Type B pancreatic cell (in vitro differentiated cells): ENCODE measurements around the gene MOB3A. TPM values are rescaled to one million over a fixed set of nuclear protein-coding genes. Genes with fewer than 3 reads are reported as not detected.

Experiments
- DNase-seq: peaks from one replicate; pipeline ENCODE4 v3.0.0; 2021; ENCODE audit warnings: mixed read lengths; ENCODE audit not compliant: unreplicated experiment; ENCODE audit errors: extremely low spot score
- H3K27ac Mint-ChIP-seq: 2 replicates; pipeline ENCODE4 v1.8.0; 2021; ENCODE audit warnings: mild to moderate bottlenecking, mixed read lengths
- H3K27me3 Mint-ChIP-seq: 2 replicates; pipeline ENCODE4 v1.8.0; 2021; ENCODE audit warnings: mixed read lengths
- H3K36me3 Mint-ChIP-seq: 2 replicates; pipeline ENCODE4 v1.8.0; 2021; ENCODE audit warnings: mixed read lengths
- H3K4me1 Mint-ChIP-seq: one replicate; pipeline ENCODE4 v1.8.0; 2021; ENCODE audit warnings: mixed read lengths; ENCODE audit not compliant: unreplicated experiment
- H3K4me3 Mint-ChIP-seq: 2 replicates; pipeline ENCODE4 v1.8.0; 2021; ENCODE audit warnings: mild to moderate bottlenecking, mixed read lengths
- H3K9me3 Mint-ChIP-seq: 2 replicates; pipeline ENCODE4 v1.8.0; 2021; ENCODE audit warnings: mixed read lengths
- CTCF ChIP-seq: fragments of 200-600 bp; sonication (generic); conservative IDR thresholded peaks from 2 replicates; pipeline ENCODE4 v1.5.0; 2021; ENCODE audit warnings: antibody characterized with exemption, mild to moderate bottlenecking
- total RNA-seq: library from RNA; stranded (reverse); gene quantifications from 2 replicates; pipeline ENCODE4 v1.2.1, GENCODE V29; 2021; ENCODE audit warnings: low replicate concordance

Gene MOB3A
- total RNA-seq, 1 donor from 2014 or later: 34.6 TPM

- no peaks in the 10 kb centered on the region for H3K4me1 Mint-ChIP-seq
- H3K36me3 Mint-ChIP-seq: no peaks in the 10 kb centered on the region
- no peak overlapping the region for H3K27ac Mint-ChIP-seq
- DNase-seq: no peak
- TF ChIP-seq CTCF: no peak
- no peaks in the 10 kb centered on the region for H3K27me3 Mint-ChIP-seq
- no peaks in the 10 kb centered on the region for H3K9me3 Mint-ChIP-seq
- peak overlapping the region; percentile 60 for H3K4me3 Mint-ChIP-seq
Observed at GRCh38 chr19:2042485-2043250, 53.5 kb downstream of the MOB3A start.

- H3K27ac Mint-ChIP-seq: no peak overlapping the region
- H3K4me3 Mint-ChIP-seq: peak overlapping the region; percentile 60
- no peak for TF ChIP-seq CTCF
- H3K9me3 Mint-ChIP-seq: no peaks in the 10 kb centered on the region
- H3K4me1 Mint-ChIP-seq: no peaks in the 10 kb centered on the region
- H3K27me3 Mint-ChIP-seq: no peaks in the 10 kb centered on the region
- H3K36me3 Mint-ChIP-seq: no peaks in the 10 kb centered on the region
- peak; percentile 96 for DNase-seq
Observed at GRCh38 chr19:2041683-2042484, 54.2 kb downstream of the MOB3A start.

- peak overlapping the region; percentile 26 for H3K27ac Mint-ChIP-seq
- H3K9me3 Mint-ChIP-seq: no peaks in the 10 kb centered on the region
- no peaks in the 10 kb centered on the region for H3K27me3 Mint-ChIP-seq
- no peak for TF ChIP-seq CTCF
- H3K36me3 Mint-ChIP-seq: no peaks in the 10 kb centered on the region
- no peak for DNase-seq
- no peaks in the 10 kb centered on the region for H3K4me1 Mint-ChIP-seq
- H3K4me3 Mint-ChIP-seq: no peak overlapping the region
Observed at GRCh38 chr19:2041433-2041682, 54.8 kb downstream of the MOB3A start.

- Mint-ChIP-seq H3K4me3 (no peak overlapping the region), H3K36me3 (no peaks in the 10 kb centered on the region), H3K9me3 (no peaks in the 10 kb centered on the region), H3K27ac (peak overlapping the region; percentile 26), H3K27me3 (no peaks in the 10 kb centered on the region), H3K4me1 (no peaks in the 10 kb centered on the region)
- peak; percentile 66 for DNase-seq
- no peak for TF ChIP-seq CTCF
Observed at GRCh38 chr19:2040647-2041432, 55.3 kb downstream of the MOB3A start.

GRCh38 chr19:2039959-2040646 is 56.0 kb downstream of the MOB3A start:
- Mint-ChIP-seq H3K27ac (no peak overlapping the region), H3K4me3 (no peak overlapping the region), H3K9me3 (no peaks in the 10 kb centered on the region), H3K4me1 (no peaks in the 10 kb centered on the region), H3K27me3 (no peaks in the 10 kb centered on the region), H3K36me3 (no peaks in the 10 kb centered on the region)
- no peak for TF ChIP-seq CTCF
- DNase-seq: peak; percentile 69
